CD4-positive, alpha-beta T cell treated with Interleukin-15 for 1 hour (primary cell): ENCODE data around the gene DPY19L2.
"Not testable (repeated sequence)": the region's sequence is repeated elsewhere in the genome, so short reads cannot be mapped to it uniquely, and the experiment has no call there.

ENCODE experiments used
- DNase-seq: peaks from one replicate; pipeline ENCODE4 v3.0.0-alpha.2; 2020

The DPY19L2 gene

GRCh38 chr12:63668028-63668799, at the start of gene DPY19L2:
DPY19L2 (minus strand) TSS chr12:63668493; CDS start chr12:63668393, 100 bp downstream.
- DNase-seq, result peak; percentile 65

GRCh38 chr12:63716891-63717290, 48.6 kb upstream of the DPY19L2 start:
- DNase-seq, result not testable (repeated sequence)

GRCh38 chr12:63715107-63715625, 46.9 kb upstream of the DPY19L2 start:
- not testable (repeated sequence) for DNase-seq

GRCh38 chr12:63714409-63714808, 46.1 kb upstream of the DPY19L2 start:
- DNase-seq, result not testable (repeated sequence)

- DNase-seq, result not testable (repeated sequence)
Observed at GRCh38 chr12:63713681-63714075, 45.4 kb upstream of the DPY19L2 start.

GRCh38 chr12:63712979-63713680, 44.8 kb upstream of the DPY19L2 start:
- DNase-seq, result not testable (repeated sequence)

GRCh38 chr12:63712376-63712974, 44.2 kb upstream of the DPY19L2 start:
- DNase-seq, result not testable (repeated sequence)

- not testable (repeated sequence) for DNase-seq
Observed at GRCh38 chr12:63711339-63711738, 43.0 kb upstream of the DPY19L2 start.

- DNase-seq, result no peak
Observed at GRCh38 chr12:63706336-63706735, 38.0 kb upstream of the DPY19L2 start.

- not testable (repeated sequence) for DNase-seq
Observed at GRCh38 chr12:63699678-63700382, 31.5 kb upstream of the DPY19L2 start.

- not testable (repeated sequence) for DNase-seq
Observed at GRCh38 chr12:63699011-63699410, 30.7 kb upstream of the DPY19L2 start.

- not testable (repeated sequence) for DNase-seq
Observed at GRCh38 chr12:63690837-63691236, 22.5 kb upstream of the DPY19L2 start.

- not testable (repeated sequence) for DNase-seq
Observed at GRCh38 chr12:63689141-63689540, 20.8 kb upstream of the DPY19L2 start.

- DNase-seq, result not testable (repeated sequence)
Observed at GRCh38 chr12:63686623-63687022, 18.3 kb upstream of the DPY19L2 start.

- DNase-seq, result not testable (repeated sequence)
Observed at GRCh38 chr12:63685789-63686188, 17.5 kb upstream of the DPY19L2 start.

- DNase-seq, result not testable (repeated sequence)
Observed at GRCh38 chr12:63682617-63683016, 14.3 kb upstream of the DPY19L2 start.

GRCh38 chr12:63680758-63681157, 12.5 kb upstream of the DPY19L2 start:
- not testable (repeated sequence) for DNase-seq

- not testable (repeated sequence) for DNase-seq
Observed at GRCh38 chr12:63672550-63672949, 4.3 kb upstream of the DPY19L2 start.

GRCh38 chr12:63669936-63670335, 1.6 kb upstream of the DPY19L2 start:
- not testable (repeated sequence) for DNase-seq

GRCh38 chr12:63669427-63669826, 1.1 kb upstream of the DPY19L2 start:
- DNase-seq, result not testable (repeated sequence)

- DNase-seq, result peak; percentile 18
Observed at GRCh38 chr12:63668800-63669365, 590 bp upstream of the DPY19L2 start.

GRCh38 chr12:63663005-63663404, 5.3 kb downstream of the DPY19L2 start:
- not testable (repeated sequence) for DNase-seq
